Heart left ventricle (tissue), 16 donors: ENCODE results near the gene HELZ. TPM values are rescaled to one million over a fixed set of nuclear protein-coding genes. Genes with fewer than 3 reads are reported as not detected.
"Not testable (repeated sequence)": the region's sequence is repeated elsewhere in the genome, so short reads cannot be mapped to it uniquely, and the experiment has no call there.

Source experiments
- ATAC-seq, 4 donors: fragments of 200-7000 bp; cut with Tn5 transposase; one replicate each; pipeline ENCODE4 v1.9.1; 2020 to 2022; ENCODE audit warnings: moderate library complexity in 4 of 4, mild to moderate bottlenecking in 3 of 4, moderate number of reproducible peaks in 1 of 4
- DNase-seq, 5 donors: peaks; one replicate each; pipeline ENCODE4 v3.0.0-alpha.2; 2020
- H3K27ac ChIP-seq, 12 donors: fragments of 200-600 bp; sonication (generic) in 4 of 12; one replicate each; pipeline versions ENCODE4 v1.5.0 to v1.8.0; 2016 to 2022; ENCODE audit warnings: mild to moderate bottlenecking in 2 of 12
- H3K27me3 ChIP-seq, 9 donors: fragments of 200-600 bp; sonication (generic) in 2 of 9; one replicate each; pipeline versions ENCODE4 v1.5.1 to v1.8.0; 2016 to 2022; ENCODE audit warnings: mild to moderate bottlenecking in 3 of 9
- H3K36me3 ChIP-seq, 9 donors: fragments of 200-600 bp; sonication (generic) in 2 of 9; one replicate each; pipeline versions ENCODE4 v1.5.0 to v1.8.0; 2018 to 2022; ENCODE audit warnings: mild to moderate bottlenecking in 2 of 9
- H3K4me1 ChIP-seq, 12 donors: fragments of 200-600 bp; sonication (generic) in 4 of 12; one replicate each; pipeline versions ENCODE4 v1.5.0 to v1.8.0; 2016 to 2022; ENCODE audit warnings: mild to moderate bottlenecking in 3 of 12
- H3K4me3 ChIP-seq, 12 donors: fragments of 200-600 bp; sonication (generic) in 4 of 12; one replicate each; pipeline versions ENCODE4 v1.5.0 to v1.8.0; 2017 to 2022; ENCODE audit warnings: mild to moderate bottlenecking in 9 of 12, moderate library complexity in 4 of 12
- H3K9me3 ChIP-seq, 12 donors: fragments of 200-600 bp; sonication (generic) in 4 of 12; one replicate each; pipeline versions ENCODE4 v1.5.0 to v1.8.0; 2016 to 2022; ENCODE audit warnings: mild to moderate bottlenecking in 1 of 12
- POLR2A ChIP-seq, 2 donors: fragments of 450-650 bp; IDR thresholded peaks; one replicate each; pipeline ENCODE4 v1.6.1; 2017; ENCODE audit warnings: antibody characterized with exemption in 2 of 2, mild to moderate bottlenecking in 2 of 2, moderate library complexity in 2 of 2
- WGBS, 4 donors: extraction: QIAGEN DNeasy Blood & Tissue Kit in 2 of 4; methylation state at CpG; one replicate each; pipeline versions ENCODE4 v1.1.5 to v1.1.7; 2013 to 2018; 5-methylcytosine and 5-hydroxymethylcytosine counted together
- intact Hi-C, 10 donors: fragments of 100-400 bp; cut with DNase I; formaldehyde crosslinking; loops; one replicate each; pipeline versions ENCODE4 v1.11.1 to v1.14.2; 2022
- polyA plus RNA-seq, 2 donors: library from polyadenylated mRNA; stranded (reverse); fragments of 200-250 nt; gene quantifications; one replicate each; pipeline ENCODE4 v1.2.3, GENCODE V29; 2013
- total RNA-seq, 9 donors: library from RNA; depleted of rRNA in 2 of 9; stranded (reverse); fragments of >200 nt in 2 of 9; fragmentation: NEBNext Ultra II Directional in 3 of 9; extraction: Animal tissue kit (Norgen Biotek cat#: 25700) in 3 of 9; gene quantifications; one replicate each; pipeline versions ENCODE4 v1.1.0 to v1.2.4, GENCODE V29; 2016 to 2023
- TF ChIP-seq, protein P1 (sequence below), 12 donors: fragments of 200-600 bp; sonication (generic) in 4 of 12; IDR thresholded peaks; one replicate each; pipeline versions ENCODE4 v1.5.0 to v1.8.0; 2018 to 2022; ENCODE audit warnings: antibody characterized with exemption in 12 of 12, mild to moderate bottlenecking in 5 of 12
- donor health status: ischemic (EF 13 %, LVEDD 7.1; RV severe dilation, severe dysfunction).
- donor health status: healthy with polysubstance abuse.
- donor health status: DM: no; HTN: yes; CAD: no.
- donor health status: DM: no; HTN: no; CAD: no.
- donor health status: ischemic (EF 25% LVEDD 6.9; RV normal size, moderate dysfunction).
- donor health status: ischemic (EF 25% LVEDD 5.7; RV mildly dilated, moderate dysfunction).
- donor health status: healthy.
- donor health status: DM: yes; HTN: yes; CAD: no.
- donor health status: ischemic (EF 35%, LVEDD 5.7; RV mildly dilated, moderate dysfunction).
- donor health status: nonischemic (EF 11% LVEDD 7.7; RV severe dilation, severe dysfunction).
- donor health status: DM: yes; HTN: yes; CAD: no.
- donor health status: PGD.
- donor health status: ischemic (EF 29% LVEDD 5.4; RV normal size, mild dysfunction).
- donor health status: nonischemic (EF 23%, LVEDD 6.1; RV moderate dilation, normal function).

Gene HELZ
- total and polyA plus RNA-seq, 11 donors = 5.1 to 48.4 (median 30.3) TPM

DNA sequence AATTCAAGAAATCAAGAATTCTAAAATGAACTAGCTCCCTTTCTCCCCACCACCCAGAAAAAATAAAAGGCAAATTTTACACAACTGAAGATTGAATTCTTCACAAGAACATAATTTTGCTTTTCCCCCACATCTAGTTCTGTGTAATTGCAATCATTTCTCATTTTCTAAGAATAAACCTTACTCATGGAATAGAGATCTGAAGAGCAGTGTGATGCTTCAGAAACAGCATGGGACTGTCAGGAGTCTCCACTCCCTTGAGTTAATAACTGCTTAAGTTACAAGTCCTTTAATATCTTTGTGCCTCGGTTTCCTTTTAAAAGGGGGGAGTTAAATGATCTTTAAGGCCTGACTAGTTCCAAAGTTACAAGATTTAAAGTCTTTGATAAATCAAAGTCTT lies 147.0 kb downstream of the HELZ start:
- Histone ChIP-seq H3K36me3 (peaks cover 0 to 11% (median 0%) of the 10 kb centered on the region in 9 donors), H3K27ac (no peak overlapping the region), H3K9me3 (no peaks in the 10 kb centered on the region), H3K4me1 (peaks cover 0 to 33% (median 5%) of the 10 kb centered on the region in 12 donors), H3K4me3 (no peak overlapping the region), H3K27me3 (no peaks in the 10 kb centered on the region)
- whole genome bisulfite sequencing, 4 donors = 76 to 94% (median 87%) methylated on average over 1 of the region's 1 CpG
- no peak for TF ChIP-seq POLR2A (IDR thresholded peaks at IDR 0.05)
- TF ChIP-seq, protein P1, sequence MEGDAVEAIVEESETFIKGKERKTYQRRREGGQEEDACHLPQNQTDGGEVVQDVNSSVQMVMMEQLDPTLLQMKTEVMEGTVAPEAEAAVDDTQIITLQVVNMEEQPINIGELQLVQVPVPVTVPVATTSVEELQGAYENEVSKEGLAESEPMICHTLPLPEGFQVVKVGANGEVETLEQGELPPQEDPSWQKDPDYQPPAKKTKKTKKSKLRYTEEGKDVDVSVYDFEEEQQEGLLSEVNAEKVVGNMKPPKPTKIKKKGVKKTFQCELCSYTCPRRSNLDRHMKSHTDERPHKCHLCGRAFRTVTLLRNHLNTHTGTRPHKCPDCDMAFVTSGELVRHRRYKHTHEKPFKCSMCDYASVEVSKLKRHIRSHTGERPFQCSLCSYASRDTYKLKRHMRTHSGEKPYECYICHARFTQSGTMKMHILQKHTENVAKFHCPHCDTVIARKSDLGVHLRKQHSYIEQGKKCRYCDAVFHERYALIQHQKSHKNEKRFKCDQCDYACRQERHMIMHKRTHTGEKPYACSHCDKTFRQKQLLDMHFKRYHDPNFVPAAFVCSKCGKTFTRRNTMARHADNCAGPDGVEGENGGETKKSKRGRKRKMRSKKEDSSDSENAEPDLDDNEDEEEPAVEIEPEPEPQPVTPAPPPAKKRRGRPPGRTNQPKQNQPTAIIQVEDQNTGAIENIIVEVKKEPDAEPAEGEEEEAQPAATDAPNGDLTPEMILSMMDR (IDR thresholded peaks at IDR 0.05) = no peak
- ATAC-seq = peak in 2 of 4 donors; percentile 45 to 65
- intact Hi-C loops = no loop called here
- DNase-seq = no peak

DNA sequence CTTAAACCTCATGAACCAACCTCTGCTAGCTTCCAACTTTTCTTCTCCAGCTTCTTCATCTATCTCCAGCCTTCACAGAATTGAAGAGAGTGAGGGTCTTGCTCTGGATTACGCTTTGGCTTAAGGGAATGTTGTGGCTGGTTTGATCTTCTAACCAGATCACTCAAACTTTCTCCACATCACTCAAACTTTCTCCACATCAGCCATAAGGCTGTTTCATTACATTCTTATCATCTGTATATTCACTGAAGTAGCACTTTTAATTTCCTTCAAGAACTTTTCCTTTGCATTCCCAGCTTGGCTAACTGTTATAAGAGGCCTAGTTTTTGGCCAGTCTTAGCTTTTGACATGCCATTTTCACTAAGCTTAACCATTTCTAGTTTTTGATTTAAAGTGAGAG lies 148.4 kb downstream of the HELZ start:
- TF ChIP-seq, protein P1 (IDR thresholded peaks at IDR 0.05) = no peak
- no peak for TF ChIP-seq POLR2A (IDR thresholded peaks at IDR 0.05)
- Histone ChIP-seq H3K27ac (no peak overlapping the region), H3K4me3 (no peak overlapping the region), H3K36me3 (peaks cover 0 to 11% (median 0%) of the 10 kb centered on the region in 9 donors), H3K4me1 (peaks cover 0 to 20% (median 5%) of the 10 kb centered on the region in 12 donors), H3K9me3 (no peaks in the 10 kb centered on the region), H3K27me3 (no peaks in the 10 kb centered on the region)
- no peak for DNase-seq
- WGBS, 4 donors = 88 to 100% (median 99%) methylated on average over 1 of the region's 1 CpG
- intact Hi-C loops = no loop called here
- ATAC-seq = no peak

DNA sequence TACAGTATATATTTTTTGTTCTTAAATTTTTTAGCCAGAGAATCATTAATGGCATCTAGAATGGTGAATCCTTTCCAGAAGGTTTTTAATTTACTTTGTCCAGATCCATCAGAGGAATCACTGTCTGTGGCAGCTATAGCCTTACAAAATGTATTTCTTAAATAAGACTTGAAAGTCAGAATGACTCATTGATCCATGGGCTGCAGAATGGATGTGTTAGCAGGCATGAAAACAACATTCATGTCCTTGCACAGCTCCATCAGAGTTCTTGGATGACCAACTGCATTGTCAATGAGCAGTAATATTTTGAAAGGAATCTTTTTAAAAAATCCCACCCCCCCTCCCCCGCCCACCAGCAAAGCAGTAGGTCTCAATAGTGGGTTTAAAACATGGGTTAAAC lies 149.2 kb downstream of the HELZ start:
- H3K27me3 ChIP-seq = no peaks in the 10 kb centered on the region
- DNase-seq (no peak), ATAC-seq (no peak)
- no peak overlapping the region for H3K27ac ChIP-seq
- H3K4me1 ChIP-seq = peaks cover 0 to 18% (median 5%) of the 10 kb centered on the region in 12 donors
- intact Hi-C loops = no loop called here
- TF ChIP-seq, protein P1 (IDR thresholded peaks at IDR 0.05) = no peak
- TF ChIP-seq POLR2A (IDR thresholded peaks at IDR 0.05) = no peak
- H3K36me3 ChIP-seq = peaks cover 0 to 11% (median 0%) of the 10 kb centered on the region in 9 donors
- H3K9me3 ChIP-seq = no peaks in the 10 kb centered on the region
- 90 to 100% (median 93%) methylated on average over 1 of the region's 1 CpG for WGBS, 4 donors
- H3K4me3 ChIP-seq = no peak overlapping the region

DNA sequence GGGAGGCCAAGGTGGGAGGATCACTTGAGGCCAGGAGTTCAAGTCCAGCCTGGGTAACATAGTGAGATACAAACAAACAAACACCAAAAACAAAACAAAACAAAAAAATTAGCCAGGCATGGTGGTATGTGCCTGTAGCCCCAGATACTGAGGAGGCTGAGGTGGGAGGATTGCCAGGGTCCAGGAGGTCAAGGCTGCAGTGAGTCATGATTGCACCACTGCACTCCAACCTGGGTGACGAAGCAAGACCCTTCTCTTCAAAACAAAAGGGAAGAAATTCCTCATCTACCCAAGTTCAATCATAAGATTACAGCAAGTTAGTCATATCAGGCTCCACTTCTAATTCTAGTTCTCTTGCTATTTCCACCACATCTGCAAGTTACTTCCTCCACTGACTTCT lies 149.7 kb downstream of the HELZ start:
- H3K27ac ChIP-seq, H3K9me3 ChIP-seq, H3K4me3 ChIP-seq, ATAC-seq, H3K27me3 ChIP-seq, intact Hi-C loops, DNase-seq: not testable (repeated sequence)
- Histone ChIP-seq H3K4me1 (peaks cover 0 to 18% (median 5%) of the 10 kb centered on the region in 12 donors), H3K36me3 (peaks cover 0 to 11% (median 0%) of the 10 kb centered on the region in 9 donors)
- 42 to 94% (median 73%) methylated on average over 1 of the region's 1 CpG for WGBS, 4 donors

DNA sequence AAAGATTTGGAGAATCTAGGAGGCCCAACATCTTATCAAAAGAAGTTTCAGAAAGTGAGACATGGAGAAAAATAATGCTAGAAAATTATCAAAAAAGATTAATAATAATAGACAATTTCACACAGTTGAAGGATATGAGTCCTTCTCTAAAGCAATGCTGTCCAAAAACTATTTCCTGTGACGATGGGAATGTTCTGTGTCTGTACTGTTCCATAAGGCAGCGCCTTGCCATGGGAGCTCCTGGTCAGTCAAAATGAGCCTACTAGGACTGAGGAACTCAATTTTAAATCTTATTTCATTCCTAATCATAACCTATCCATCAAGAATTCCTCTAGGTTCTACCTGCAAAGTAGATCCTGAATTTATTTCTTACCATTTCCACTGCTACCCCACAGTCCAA lies 151.6 kb downstream of the HELZ start:
- H3K4me3 ChIP-seq = no peak overlapping the region
- 65 to 77% (median 74%) methylated on average over 2 of the region's 2 CpGs for WGBS, 4 donors
- intact Hi-C loops = no loop called here
- peak in 1 of 4 donors; percentile 48 for ATAC-seq
- no peak for TF ChIP-seq POLR2A (IDR thresholded peaks at IDR 0.05)
- TF ChIP-seq, protein P1 (IDR thresholded peaks at IDR 0.05) = no peak
- peaks cover 0 to 11% (median 3%) of the 10 kb centered on the region in 9 donors for H3K36me3 ChIP-seq
- peaks cover 0 to 7% (median 0%) of the 10 kb centered on the region in 12 donors for H3K9me3 ChIP-seq
- peaks cover 0 to 18% (median 4%) of the 10 kb centered on the region in 12 donors for H3K4me1 ChIP-seq
- H3K27ac ChIP-seq = no peak overlapping the region
- no peaks in the 10 kb centered on the region for H3K27me3 ChIP-seq
- DNase-seq = no peak

DNA sequence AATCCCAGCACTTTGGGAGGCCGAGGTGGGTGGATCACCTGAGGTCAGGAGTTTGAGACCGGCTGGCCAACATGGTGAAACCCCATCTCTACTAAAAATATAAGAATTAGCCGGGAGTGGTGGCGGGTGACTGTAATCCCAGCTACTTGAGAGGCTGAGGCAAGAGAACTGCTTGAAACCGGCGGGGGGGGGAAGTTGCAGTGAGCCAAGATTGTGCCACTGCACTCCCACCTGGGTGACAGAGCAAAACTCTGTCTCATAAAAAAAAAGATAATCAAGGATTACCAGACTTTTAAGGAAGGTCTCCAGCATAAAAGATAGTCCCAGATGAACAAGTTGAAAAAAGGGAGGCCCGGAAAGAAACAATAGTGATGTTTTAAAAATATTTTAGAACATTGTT lies 152.3 kb downstream of the HELZ start:
- H3K4me3 ChIP-seq, H3K9me3 ChIP-seq, DNase-seq, H3K27me3 ChIP-seq, ATAC-seq, H3K27ac ChIP-seq, intact Hi-C loops: not testable (repeated sequence)
- H3K36me3 ChIP-seq = peaks cover 0 to 13% (median 4%) of the 10 kb centered on the region in 9 donors
- 88 to 93% (median 92%) methylated on average over 7 of the region's 7 CpGs for WGBS, 4 donors
- H3K4me1 ChIP-seq = peaks cover 0 to 17% (median 3%) of the 10 kb centered on the region in 12 donors
